ENCODE data around the gene CIAPIN1. TPM values are rescaled to one million over a fixed set of nuclear protein-coding genes. Genes with fewer than 3 reads are reported as not detected.

Gene CIAPIN1
- total and polyA plus RNA-seq, 2 of the 8 experiments (the other 6 are each of a cell fraction or from before 2014, with no cell fraction given) = 76.8 to 83.6 TPM

GRCh38 chr16:57409065-57409464, 38.1 kb downstream of the CIAPIN1 start:
- Histone ChIP-seq H3K9me3 (ENCODE audit: insufficient read depth in 2 of 2, low read depth in 1 of 2, low read length in 1 of 2) (no peaks in the 10 kb centered on the region; a peak in 1 of 4 replicates), H3K9ac (replicated peaks in 1 of 4; ENCODE audit: extremely low read depth in 1 of 4, low read depth in 3 of 4, low read length in 3 of 4) (no peak overlapping the region), H3K23me2 (ENCODE audit: low read depth, low read length) (peaks cover 9% of the 10 kb centered on the region; the same call in 1 of the 2 replicates), H3K4me1 (replicated peaks in 1 of 4; ENCODE audit: control insufficient read depth in 3 of 4, insufficient read depth in 4 of 4, low read length in 3 of 4) (no peaks in the 10 kb centered on the region; a peak in 2 of 7 replicates), H3K56ac (replicated peaks; ENCODE audit: insufficient read length, low read depth, low read length) (no peak overlapping the region), H3K27ac (ENCODE audit: low read depth, low read length) (no peak overlapping the region), H3K27me3 (replicated peaks in 1 of 4; ENCODE audit: control insufficient read depth in 3 of 4, extremely low read depth in 1 of 4, insufficient read depth in 3 of 4, low read length in 3 of 4) (no peaks in the 10 kb centered on the region), H3K4me2 (ENCODE audit: insufficient read depth in 1 of 2, low read depth in 2 of 2, low read length in 2 of 2) (no peak overlapping the region), H3K4ac (replicated peaks; ENCODE audit: insufficient read length, low read depth, low read length) (no peak overlapping the region), H2AFZ (ENCODE audit: low read length) (no peak overlapping the region), H2AK5ac (ENCODE audit: low read depth, low read length) (no peak overlapping the region), H2BK20ac (ENCODE audit: low read length) (no peak overlapping the region), H3K79me2 (ENCODE audit: control insufficient read depth in 1 of 2, insufficient read depth in 2 of 2, low read length in 2 of 2) (no peaks in the 10 kb centered on the region), H3K36me3 (ENCODE audit: control insufficient read depth in 2 of 4, insufficient read depth in 4 of 4, low read length in 3 of 4) (no peaks in the 10 kb centered on the region), H3K4me3 (ENCODE audit: extremely low read depth in 1 of 4, insufficient read depth in 2 of 4, low read depth in 3 of 4, low read length in 4 of 4) (no peak overlapping the region), H3K14ac (ENCODE audit: insufficient read length) (no peak overlapping the region), H3K79me1 (ENCODE audit: low read depth, low read length) (no peaks in the 10 kb centered on the region), H4K5ac (ENCODE audit: insufficient read length, low read depth, low read length) (no peak overlapping the region), H4K20me1 (replicated peaks in 1 of 2; ENCODE audit: control insufficient read depth in 1 of 2, insufficient read depth in 2 of 2, low read length in 2 of 2) (peaks cover 0 to 4% of the 10 kb centered on the region in 2 experiments), H2BK5ac (ENCODE audit: low read depth, low read length) (no peak overlapping the region), H2BK15ac (ENCODE audit: low read length) (no peak overlapping the region), H2BK120ac (replicated peaks; ENCODE audit: low read depth, low read length) (no peak overlapping the region), H3K18ac (ENCODE audit: extremely low read depth, low read length) (no peak overlapping the region), H4K8ac (ENCODE audit: extremely low read depth, insufficient read depth, low read length) (no peak overlapping the region), H4K91ac (replicated peaks; ENCODE audit: insufficient read length, low read length) (no peak overlapping the region), H2BK12ac (ENCODE audit: low read depth, low read length) (no peak overlapping the region), H3K23ac (ENCODE audit: insufficient read length) (no peak overlapping the region)
- POLR2A ChIA-PET (ENCODE audit: partially characterized antibody) = no interaction called here
- FAIRE-seq (no peak), DNase-seq (ENCODE audit: low read depth in 1 of 2, low spot score in 2 of 2) (no peak)
- CTCF ChIA-PET (ENCODE audit: partially characterized antibody) = interaction anchor here (1.1 to 19.2 kb wide), 3 partner anchors 10 to 105 kb away, joined by 4 to 513 read pairs (median 5); no protein-coding TSS in a partner anchor
- 90% methylated on average over 5 of the region's 5 CpGs; no CpG with 5 or more reads in 1 of the 2 experiments for WGBS, 2 experiments (ENCODE audit: extremely low coverage in 1 of 2, insufficient coverage in 1 of 2, insufficient read length in 1 of 2, insufficient replicate concordance in 2 of 2, low coverage in 1 of 2, low lambda C conversion rate in 2 of 2, missing lambda C conversion rate in 1 of 2)
- TF ChIP-seq SRF (IDR thresholded peaks at IDR 0.05; ENCODE audit: low read depth, low read length) (no peak), TBP (IDR thresholded peaks at IDR 0.05; ENCODE audit: low read depth, low read length) (no peak), BCL11A (IDR thresholded peaks at IDR 0.05; ENCODE audit: low read depth in 2 of 2, low read length in 2 of 2) (no peak), HDAC6 (IDR thresholded peaks at IDR 0.05; ENCODE audit: low read depth, low read length) (no peak), RXRA (IDR thresholded peaks at IDR 0.05; ENCODE audit: insufficient read depth, low read depth, low read length) (no peak), EZH2 (IDR thresholded peaks at IDR 0.05; ENCODE audit: low read depth, low read length, severe bottlenecking) (no peak), CREB1 (IDR thresholded peaks at IDR 0.05) (no peak)

All from H1 (cell line).